ENCODE measurements around the gene CABP1.

Gene CABP1

DNA sequence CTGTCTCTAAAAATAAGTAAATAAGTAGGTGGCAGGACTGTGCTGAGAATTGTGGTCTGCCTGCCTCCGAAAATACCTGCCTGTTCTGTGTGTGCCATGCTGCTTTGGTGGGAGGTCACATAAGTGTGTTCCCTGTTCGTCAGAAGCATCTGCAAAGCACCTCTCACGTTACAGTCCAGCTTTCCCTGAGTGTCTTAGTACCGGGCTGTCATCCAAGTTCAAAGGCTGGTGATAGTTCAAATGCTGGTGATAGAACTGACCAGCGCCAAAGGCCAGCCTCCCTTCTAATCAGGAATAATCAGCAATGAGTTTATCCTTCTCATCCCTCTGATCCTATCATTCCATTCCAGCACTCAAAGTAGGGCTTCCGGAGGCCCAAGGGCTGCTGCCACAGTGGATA, 5.6 kb downstream of the CABP1 start:
- Histone ChIP-seq H3K27me3 (ENCODE audit: low read length) (no peaks in the 10 kb centered on the region), H3K79me2 (ENCODE audit: insufficient read depth, low read length) (no peaks in the 10 kb centered on the region), H3K27ac (ENCODE audit: low read depth, low read length) (no peak overlapping the region), H3K9ac (ENCODE audit: low read length) (no peak overlapping the region), H3K9me3 (ENCODE audit: insufficient read depth, low read length) (no peaks in the 10 kb centered on the region), H3K36me3 (ENCODE audit: low read length) (no peaks in the 10 kb centered on the region), H4K20me1 (ENCODE audit: low read depth, low read length) (no peaks in the 10 kb centered on the region), H3K9me2 (replicated peaks; ENCODE audit: insufficient read depth, low read length) (no peaks in the 10 kb centered on the region), H3K4me2 (ENCODE audit: low read depth, low read length, poor library complexity, severe bottlenecking) (no peak overlapping the region), H2AFZ (ENCODE audit: low read depth, low read length, severe bottlenecking) (no peak overlapping the region), H3F3A (ENCODE audit: insufficient read depth) (no peaks in the 10 kb centered on the region), H3K4me3 (ENCODE audit: insufficient read depth, low read length, poor library complexity, severe bottlenecking) (no peak overlapping the region)
- TF ChIP-seq, protein P1, sequence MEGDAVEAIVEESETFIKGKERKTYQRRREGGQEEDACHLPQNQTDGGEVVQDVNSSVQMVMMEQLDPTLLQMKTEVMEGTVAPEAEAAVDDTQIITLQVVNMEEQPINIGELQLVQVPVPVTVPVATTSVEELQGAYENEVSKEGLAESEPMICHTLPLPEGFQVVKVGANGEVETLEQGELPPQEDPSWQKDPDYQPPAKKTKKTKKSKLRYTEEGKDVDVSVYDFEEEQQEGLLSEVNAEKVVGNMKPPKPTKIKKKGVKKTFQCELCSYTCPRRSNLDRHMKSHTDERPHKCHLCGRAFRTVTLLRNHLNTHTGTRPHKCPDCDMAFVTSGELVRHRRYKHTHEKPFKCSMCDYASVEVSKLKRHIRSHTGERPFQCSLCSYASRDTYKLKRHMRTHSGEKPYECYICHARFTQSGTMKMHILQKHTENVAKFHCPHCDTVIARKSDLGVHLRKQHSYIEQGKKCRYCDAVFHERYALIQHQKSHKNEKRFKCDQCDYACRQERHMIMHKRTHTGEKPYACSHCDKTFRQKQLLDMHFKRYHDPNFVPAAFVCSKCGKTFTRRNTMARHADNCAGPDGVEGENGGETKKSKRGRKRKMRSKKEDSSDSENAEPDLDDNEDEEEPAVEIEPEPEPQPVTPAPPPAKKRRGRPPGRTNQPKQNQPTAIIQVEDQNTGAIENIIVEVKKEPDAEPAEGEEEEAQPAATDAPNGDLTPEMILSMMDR (IDR thresholded peaks at IDR 0.05; ENCODE audit: insufficient read depth, low read length, poor library complexity, severe bottlenecking): no peak
- no peak for TF ChIP-seq EZH2phosphoT487 (conservative IDR thresholded peaks at IDR 0.05; ENCODE audit: low read length)

DNA sequence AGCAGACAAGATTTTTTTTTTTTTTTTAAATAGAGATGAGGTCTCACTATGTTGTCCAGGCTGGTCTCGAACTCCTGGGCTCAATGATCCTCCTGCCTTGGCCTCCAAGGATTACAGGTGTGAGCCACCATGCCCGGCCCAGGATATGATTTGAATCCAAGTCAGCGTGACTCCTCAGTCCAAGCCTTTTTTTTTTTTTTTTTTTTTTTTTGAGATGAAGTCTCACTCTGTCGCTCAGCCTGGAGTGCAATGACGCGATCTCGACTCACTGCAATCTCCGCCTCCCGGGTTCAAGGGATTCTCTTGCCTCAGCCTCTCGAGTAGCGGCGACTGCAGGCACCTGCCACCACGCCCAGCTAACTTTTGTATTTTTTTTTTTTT, 6.9 kb downstream of the CABP1 start:
- H3K79me2 ChIP-seq (ENCODE audit: insufficient read depth, low read length): no peaks in the 10 kb centered on the region
- H3K36me3 ChIP-seq (ENCODE audit: low read length): no peaks in the 10 kb centered on the region
- no peak overlapping the region for H2AFZ ChIP-seq (ENCODE audit: low read depth, low read length, severe bottlenecking)
- no peaks in the 10 kb centered on the region for H3K9me2 ChIP-seq (replicated peaks; ENCODE audit: insufficient read depth, low read length)
- H3K9ac ChIP-seq (ENCODE audit: low read length): no peak overlapping the region
- H3K4me3 ChIP-seq (ENCODE audit: insufficient read depth, low read length, poor library complexity, severe bottlenecking): no peak overlapping the region
- no peak for TF ChIP-seq EZH2phosphoT487 (conservative IDR thresholded peaks at IDR 0.05; ENCODE audit: low read length)
- TF ChIP-seq, protein P1 (IDR thresholded peaks at IDR 0.05; ENCODE audit: insufficient read depth, low read length, poor library complexity, severe bottlenecking): no peak
- no peaks in the 10 kb centered on the region for H3K9me3 ChIP-seq (ENCODE audit: insufficient read depth, low read length)
- H3K4me2 ChIP-seq (ENCODE audit: low read depth, low read length, poor library complexity, severe bottlenecking): no peak overlapping the region
- H4K20me1 ChIP-seq (ENCODE audit: low read depth, low read length): no peaks in the 10 kb centered on the region
- H3K27ac ChIP-seq (ENCODE audit: low read depth, low read length): no peak overlapping the region
- no peaks in the 10 kb centered on the region for H3F3A ChIP-seq (ENCODE audit: insufficient read depth)
- no peaks in the 10 kb centered on the region for H3K27me3 ChIP-seq (ENCODE audit: low read length)

DNA sequence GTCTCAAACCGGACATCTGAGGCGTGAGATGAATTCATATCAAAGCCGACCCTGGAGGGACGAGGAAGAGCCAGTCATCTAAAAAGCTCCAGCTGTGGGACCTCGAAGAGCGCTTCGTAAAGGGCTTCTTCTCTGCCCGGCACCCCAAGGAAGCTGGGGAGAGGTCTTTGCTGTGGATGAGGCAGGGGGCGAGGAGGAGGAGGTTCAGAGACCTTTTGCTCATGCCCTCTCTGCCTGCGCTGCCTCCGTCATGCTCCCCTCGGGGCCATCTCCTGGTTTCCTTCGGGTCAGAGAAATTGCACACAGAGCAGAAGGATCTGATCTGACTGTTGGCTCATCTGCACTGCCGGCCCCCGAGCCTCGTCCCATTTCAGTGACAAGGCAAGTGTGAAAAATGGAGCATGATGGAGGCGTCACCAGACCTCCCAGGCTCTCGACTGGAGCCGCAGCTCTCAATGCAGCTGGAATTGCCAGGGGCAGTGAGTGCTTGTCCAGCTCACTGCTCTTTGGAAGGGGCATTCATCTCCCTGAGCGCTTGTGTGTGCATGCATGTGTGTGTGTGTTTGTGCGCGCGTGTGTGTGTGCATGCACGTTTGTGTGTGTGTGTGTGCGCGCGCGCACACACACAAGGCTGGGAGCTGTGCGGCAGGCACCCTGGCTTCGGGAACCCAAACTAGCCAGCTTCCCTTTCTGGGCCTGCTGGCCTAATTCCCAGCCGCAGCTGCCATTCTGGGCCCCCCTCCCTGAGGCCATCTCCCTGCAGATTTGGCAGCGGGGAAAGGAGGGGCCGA, 9.2 kb downstream of the CABP1 start:
- no peak overlapping the region for H3K27ac ChIP-seq (ENCODE audit: low read depth, low read length)
- H3K4me2 ChIP-seq (ENCODE audit: low read depth, low read length, poor library complexity, severe bottlenecking): peak overlapping the region; percentile 14
- no peaks in the 10 kb centered on the region for H3K9me3 ChIP-seq (ENCODE audit: insufficient read depth, low read length)
- H3K9ac ChIP-seq (ENCODE audit: low read length): 0 out of 2 replicates have a peak overlapping the region, but pooled peaks have one; percentile 23
- H2AFZ ChIP-seq (ENCODE audit: low read depth, low read length, severe bottlenecking): no peak overlapping the region
- H3F3A ChIP-seq (ENCODE audit: insufficient read depth): no peaks in the 10 kb centered on the region
- H3K36me3 ChIP-seq (ENCODE audit: low read length): no peaks in the 10 kb centered on the region
- no peaks in the 10 kb centered on the region for H3K79me2 ChIP-seq (ENCODE audit: insufficient read depth, low read length)
- no peaks in the 10 kb centered on the region for H3K9me2 ChIP-seq (replicated peaks; ENCODE audit: insufficient read depth, low read length)
- TF ChIP-seq EZH2phosphoT487 (conservative IDR thresholded peaks at IDR 0.05; ENCODE audit: low read length): no peak
- TF ChIP-seq, protein P1 (IDR thresholded peaks at IDR 0.05; ENCODE audit: insufficient read depth, low read length, poor library complexity, severe bottlenecking): no peak
- H3K27me3 ChIP-seq (ENCODE audit: low read length): no peaks in the 10 kb centered on the region
- no peak overlapping the region for H3K4me3 ChIP-seq (ENCODE audit: insufficient read depth, low read length, poor library complexity, severe bottlenecking)
- H4K20me1 ChIP-seq (ENCODE audit: low read depth, low read length): no peaks in the 10 kb centered on the region

Data from SU-DHL-6 (cell line).